ENCODE results near the gene CELF1.

CELF1 gene

DNA sequence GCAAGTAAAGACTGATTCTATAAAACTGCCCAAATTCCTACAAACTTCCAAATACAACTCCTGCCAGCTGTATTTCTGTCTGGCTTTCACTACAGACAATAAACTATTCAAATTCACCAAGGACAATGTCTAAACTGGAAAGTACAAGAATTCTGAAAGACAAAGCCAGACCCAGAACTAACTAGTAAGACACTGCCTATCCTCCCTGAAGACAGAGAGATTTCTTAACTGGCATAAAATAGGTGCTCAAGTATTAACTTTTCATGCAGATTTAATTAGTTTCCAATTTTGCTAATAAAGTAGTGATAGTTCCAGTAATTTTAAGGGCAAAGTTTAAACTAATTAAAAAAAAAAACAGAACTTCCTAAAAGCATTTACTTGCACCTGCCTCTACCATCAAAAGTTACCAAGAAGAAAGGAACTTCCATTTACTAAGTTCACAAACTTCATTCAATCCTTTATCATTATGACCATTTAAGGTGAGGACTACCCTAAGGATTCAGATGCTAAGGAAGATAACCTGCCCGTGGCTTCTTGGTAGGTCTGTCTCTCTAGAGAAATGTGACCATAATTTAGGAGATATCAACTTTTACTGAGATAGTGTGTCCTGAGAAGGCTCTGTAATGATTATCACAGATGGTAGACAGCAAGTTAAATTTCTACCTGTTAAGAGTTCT, 45.2 kb downstream of the CELF1 start:
- no peak for DNase-seq

DNA sequence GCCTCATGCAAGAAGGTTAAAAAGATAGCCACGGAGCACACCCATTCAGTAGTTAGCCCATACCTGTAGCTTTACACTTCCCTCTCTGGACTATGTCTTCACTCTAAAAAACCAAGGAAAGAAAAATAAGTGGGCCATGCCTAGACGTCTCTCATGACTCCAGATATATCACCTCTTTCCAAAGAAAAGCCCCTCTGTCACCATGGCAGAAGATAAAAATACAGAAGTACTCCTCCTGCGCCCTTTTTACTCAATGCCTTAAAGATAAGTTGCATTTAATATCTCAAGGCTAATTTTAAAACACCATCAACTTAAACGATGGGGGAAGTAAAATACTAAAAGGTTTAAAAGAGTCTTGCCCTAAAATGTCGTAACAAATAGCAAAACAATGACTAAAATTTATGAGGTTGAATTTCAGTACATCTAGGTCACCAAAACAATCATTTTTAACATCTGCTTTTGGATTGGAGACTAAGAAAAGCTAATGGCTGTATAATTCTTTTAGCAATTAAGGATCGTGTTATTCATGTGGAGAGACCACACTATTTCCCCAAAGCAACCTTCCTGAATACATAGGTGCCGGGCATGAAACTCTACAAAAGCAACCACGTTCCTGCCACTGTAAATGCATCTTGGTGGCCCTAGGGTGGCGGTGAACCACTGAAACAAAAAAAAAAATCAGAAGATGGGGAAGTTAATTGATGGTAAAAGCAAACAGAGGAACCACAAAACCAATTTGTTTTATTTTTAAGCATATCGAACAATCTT, 46.0 kb downstream of the CELF1 start:
- no peak for DNase-seq

DNA sequence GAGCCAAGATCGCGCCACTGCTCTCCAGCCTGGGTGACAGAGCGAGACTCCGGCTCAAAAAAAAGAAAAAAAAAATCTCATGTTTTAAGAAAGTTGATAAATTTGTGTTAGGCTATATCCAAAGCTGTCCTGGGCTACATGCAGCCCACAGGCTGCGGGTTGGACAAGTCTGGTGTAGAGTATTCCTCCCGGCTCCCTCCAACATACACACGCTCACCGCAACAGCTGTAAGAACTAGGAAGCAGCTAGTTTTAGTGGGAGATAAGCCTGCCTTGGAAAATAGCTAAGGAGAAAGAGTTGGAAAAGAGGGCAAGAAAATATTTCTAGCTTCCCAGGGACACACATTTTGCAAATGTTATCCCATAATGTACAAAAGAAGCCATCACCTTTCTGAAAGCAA, 46.6 kb downstream of the CELF1 start:
- DNase-seq, result no peak

DNA sequence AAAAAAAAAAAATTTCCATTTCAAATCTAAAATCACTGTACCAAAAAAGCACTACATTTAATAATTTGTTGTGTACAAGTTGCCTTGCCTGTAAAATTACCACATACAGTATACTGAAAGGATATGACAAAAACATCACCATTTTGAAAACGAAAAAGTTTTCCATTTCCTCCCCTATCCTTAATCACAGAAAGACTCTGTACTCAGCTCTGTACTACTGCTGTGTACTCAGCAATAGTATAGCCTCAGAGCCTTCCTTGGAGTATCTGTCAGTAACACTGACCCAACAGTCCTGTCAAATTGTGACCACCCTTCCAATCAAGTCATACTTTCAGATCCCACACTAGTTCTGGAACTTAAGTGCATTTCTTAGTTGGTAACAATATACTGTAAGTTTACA, 48.0 kb downstream of the CELF1 start:
- no peak for DNase-seq

DNA sequence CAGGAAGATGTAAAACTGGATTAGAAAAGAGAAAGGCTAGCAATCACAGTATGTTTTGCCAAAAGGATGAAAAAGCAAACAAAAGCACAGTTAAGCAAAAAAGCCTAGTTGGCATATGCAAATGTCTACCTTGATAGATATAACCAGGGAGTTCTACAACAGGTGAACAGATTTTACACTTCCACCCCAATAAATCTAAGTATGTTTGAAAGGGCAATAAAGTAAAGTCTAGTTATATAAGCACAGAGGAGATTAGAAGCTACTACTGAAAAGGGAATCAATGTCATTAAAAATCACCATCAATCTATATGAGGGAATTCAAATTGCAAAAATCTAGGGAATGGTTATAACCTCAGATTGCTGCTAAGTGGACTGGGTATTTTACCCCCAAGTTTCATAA, 49.7 kb downstream of the CELF1 start:
- DNase-seq, result no peak

DNA sequence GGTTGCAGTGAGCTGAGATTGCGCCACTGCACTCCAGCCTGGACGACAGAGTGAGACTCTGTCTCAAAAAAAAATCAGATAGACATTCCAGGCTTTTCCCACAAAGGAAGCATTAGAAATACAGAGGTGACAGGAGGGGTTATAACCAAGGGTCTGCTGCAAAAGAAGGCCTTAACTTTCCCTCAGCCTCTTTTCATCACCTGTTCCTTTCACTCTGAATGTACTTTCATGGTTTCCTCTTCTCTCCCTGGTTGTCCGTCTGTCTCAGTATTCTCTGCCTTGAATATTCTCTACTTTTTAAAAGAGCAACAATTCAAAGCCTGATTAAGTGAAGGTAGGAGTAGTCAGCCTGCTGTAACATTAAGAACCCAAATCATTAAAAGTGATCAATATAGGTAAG, 50.2 kb downstream of the CELF1 start:
- DNase-seq, result no peak

DNA sequence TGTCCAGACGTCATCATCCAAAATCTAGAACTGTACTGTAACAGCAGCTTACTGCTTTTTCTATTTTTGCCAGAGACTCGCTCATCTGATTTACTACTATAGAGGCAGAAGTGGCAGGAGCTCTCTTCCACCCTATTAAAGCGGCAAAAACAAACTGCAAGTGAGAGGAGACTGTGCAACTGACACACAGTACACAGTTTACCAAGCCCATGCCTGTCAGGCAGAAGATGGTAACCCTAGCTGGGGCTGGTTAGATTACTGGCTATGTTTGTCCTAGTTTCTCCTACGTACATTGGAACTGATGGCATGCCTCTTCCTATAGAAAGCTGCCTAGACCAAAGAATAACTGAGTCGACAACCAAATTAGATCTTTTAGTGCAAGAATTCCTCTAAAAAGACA, 51.8 kb downstream of the CELF1 start:
- no peak for DNase-seq

DNA sequence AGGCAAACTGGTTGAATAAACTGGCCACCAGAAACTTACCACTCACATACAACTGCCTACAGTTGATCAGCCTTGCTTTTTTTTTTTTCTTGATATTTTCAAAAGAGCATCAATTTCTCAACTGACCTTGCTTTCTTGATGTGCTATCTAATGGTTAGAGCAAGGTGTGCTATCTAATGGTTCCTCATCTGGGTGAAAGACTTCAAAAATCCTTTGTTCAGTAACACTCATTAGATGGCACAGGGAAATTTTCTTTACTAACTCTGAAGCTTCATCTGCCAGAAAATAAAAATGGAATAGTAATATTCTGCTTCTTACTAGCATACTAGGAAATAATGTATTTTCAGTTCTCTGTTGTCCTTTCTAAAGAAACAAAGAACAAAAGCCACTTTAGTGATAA, 52.8 kb downstream of the CELF1 start:
- no peak for DNase-seq

DNA sequence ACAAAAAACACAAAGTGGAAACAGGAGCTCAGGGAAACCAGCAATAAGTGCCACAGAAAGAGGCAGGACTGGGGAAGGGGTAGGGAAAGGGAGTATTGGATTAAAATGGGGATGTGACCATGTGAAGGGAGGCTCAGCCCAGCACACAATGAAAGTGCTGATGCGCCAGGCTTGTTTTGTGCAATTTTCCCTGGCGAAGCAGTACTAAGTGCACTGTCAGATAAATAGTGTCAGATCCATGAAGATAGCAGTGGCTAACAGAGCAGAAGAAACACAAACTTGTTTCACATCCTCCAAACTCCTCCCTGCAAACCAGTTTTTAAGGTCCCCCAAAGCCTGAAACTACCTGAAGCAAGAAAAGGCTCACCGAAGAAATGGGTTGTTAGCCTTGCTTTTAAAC, 53.3 kb downstream of the CELF1 start:
- no peak for DNase-seq

DNA sequence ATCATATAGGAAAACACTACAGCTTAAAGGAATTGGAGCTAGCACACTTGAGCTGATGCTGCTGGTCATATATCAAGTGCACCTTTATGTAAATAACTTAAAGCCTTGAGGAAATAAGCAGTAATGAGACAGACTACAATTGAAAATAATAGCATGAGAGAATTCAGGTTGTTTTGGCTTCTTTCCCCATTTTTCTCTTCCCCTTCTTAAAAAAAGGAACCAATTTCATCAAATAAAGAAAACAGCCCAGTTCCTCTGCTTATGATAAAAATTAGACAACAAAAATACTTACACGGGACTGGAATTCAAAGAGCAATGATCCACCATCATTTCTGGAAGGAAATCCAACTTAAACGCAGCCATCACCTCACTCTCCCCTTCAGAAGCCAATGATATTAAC, 53.8 kb downstream of the CELF1 start:
- DNase-seq, result no peak

DNA sequence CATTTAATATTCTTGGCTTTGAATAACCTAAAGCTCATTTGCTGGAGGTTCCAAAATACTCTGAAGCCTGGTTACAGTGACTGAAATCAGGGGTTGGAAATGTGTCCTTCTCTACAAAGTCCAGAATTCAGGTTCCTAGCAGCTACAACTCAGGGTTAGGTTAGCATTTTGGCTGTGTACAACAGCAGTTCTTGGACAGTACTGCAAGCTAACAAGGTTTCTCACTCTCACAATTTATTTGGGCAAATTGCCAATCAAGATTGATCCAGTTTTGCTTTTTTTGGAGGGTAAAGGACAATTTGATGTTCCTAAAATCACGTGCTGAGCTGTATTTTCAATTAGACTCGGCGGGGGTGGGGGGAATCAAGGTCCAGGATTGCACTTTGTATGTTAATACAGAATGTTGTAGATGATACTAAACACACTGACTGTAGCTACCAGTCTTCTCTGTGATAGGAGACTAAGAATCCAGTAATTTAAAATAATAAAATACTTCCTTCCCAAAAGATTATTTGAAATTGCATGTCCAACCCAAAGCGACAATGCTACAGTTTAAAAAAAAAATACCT, 54.3 kb downstream of the CELF1 start:
- no peak for DNase-seq

DNA sequence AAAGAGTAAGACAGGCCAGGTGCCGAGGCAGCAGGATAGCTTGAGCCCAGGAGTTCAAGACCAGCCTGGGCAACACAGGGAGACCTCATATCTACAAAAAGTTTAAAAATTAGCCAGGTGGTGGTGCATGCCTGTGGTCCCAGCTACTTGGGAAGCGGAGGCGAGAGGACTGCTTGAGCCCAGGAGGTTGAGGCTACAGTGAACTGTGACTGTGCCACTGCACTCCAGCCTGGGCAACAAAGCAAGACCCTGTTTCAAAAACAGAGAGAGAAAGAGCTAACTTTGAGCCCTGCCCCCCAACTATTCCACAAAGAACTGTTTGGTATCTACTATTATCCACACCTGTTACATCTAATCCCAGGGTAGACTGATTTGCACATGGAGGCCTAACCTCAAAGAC, 54.8 kb downstream of the CELF1 start:
- DNase-seq, result no peak

DNA sequence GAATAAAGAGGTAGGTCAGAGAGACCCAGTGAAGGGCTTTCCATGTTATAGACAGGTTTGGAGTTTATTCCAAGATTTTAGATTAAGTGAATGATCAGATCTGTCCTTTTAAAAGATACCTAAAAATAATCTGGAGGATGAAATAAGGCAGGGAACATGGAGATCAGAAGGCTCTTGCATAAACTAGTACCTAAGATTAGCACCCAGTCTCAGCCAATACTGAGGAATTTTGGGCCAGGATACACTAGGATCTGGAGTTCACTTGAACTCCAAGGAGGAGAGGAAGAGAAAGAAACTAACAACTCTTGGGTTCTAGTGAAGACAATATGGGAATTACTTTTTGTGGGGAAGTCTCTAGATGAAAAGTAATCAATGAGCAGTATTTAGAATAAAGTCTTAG, 56.1 kb downstream of the CELF1 start:
- no peak for DNase-seq

DNA sequence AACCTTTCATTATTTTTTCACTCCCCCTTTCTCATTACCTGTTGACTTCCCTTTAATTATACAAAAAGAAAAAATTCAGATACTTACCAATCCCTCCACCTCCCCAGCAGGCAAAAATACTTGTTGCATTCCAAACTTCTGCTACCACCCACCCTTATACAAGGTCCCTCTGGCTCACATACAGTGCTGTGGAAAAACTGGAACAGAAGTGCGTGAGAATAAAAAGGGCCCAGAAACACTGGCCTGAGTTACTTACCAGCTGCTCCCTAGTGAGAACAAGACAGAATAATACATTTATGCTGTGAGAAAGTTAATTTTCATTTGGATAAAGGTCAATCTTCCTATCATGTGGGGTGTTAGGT, 57.1 kb downstream of the CELF1 start:
- no peak for DNase-seq

DNA sequence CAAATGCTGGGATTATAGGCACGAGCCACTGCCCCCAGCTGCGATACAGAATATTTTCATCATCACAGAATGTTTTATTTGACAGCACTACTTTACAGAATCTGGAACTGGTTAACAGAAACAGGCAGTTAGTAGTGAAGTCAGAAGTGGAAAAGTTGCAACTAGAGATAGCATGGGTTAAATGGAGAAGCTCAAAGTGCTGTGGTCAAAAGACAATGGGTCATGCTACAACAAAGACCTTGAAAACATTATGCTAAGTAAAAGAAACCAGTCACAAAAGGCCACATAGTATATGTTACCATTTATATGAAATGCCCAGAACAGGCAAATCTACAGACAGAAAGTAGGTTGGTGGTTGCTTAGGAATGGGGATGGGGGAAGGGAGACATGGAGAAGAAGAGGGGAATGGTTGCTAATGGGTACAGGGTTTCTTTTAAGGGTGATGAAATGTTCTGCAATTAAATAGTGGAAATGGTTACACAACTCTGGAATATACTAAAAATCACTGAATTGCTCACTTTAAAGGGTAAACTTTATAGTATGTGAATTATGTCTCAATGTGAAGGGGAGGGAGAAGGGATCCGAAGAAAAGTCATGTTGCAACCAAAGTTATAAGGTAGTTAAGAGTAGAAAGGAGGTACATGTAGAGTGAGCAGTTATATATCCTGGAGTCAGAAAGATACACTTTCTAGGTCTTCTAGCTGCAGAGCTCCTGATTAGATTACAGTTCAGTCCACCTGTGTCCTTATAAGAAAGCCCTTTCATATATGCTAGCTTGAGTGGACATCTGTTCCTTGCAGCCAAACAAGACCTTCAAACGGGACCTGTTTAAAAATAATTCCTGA, 57.7 kb downstream of the CELF1 start:
- DNase-seq, result no peak

DNA sequence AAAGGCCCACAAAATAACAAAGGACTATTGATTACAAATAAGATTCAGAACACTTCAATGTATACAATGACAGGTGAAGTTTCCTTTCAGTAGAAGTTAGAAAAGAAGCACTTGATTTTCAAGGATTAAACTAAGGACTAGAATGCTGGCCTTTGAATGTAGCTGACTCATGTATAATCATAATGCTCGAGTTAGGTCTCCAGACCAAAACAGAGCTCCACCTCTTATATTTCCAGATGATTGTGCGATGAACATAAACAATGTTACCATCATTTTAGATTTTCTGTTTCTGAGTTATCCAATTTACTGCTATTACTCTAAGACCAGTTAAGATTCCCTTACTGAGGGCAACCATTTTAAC, 63.6 kb downstream of the CELF1 start:
- DNase-seq, result no peak

DNA sequence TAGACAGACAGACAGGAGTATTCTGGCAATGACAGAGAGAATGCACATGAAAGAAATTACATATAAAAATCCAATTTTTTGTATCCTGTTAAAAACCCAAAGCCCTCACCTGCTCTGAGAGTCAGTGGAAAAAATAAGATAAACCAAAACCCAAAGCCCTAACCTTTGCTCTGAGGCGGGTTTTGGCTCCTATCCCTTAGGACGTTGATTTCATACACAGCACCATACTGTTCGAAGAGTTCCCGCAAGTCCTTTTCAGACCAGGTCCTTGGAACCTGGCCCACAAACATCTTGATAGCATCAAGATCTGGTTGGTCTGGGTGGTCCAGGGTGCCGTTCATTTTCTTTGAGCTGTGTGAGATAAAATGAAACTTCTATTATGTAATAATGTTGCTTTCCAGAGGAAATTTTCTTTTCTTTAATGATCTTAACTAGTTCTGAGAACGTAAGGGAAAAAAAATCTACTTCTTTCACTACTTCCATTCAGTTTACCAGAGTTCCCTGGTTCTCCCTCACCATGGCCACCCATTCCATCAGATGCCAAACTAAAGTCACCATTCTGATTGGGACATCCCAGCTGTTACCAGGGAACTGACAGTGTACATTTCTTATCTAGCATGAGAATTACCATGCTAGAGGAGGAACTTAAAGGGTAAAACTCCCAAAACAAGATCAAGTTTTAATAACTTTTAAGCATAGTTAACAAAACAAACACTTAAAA, 64.1 kb downstream of the CELF1 start:
- no peak for DNase-seq

DNA sequence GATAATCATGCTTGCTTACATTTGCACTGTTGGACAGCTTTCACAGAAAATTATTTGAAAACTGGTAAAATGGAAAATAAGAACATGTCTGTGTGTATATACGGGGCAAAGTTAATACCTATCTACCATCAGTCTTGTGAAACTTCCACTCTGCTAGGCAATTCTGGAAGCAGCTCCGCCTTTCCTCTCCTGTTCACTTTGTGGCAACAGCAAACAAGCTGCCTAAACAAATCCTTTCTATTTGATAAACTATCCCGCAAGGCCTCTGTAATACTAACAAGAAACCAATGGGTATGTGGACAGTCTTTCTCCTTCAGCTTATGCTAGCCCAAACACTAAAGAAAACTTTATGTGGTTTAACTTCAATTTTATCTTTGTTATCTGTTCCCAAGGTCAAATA, 64.8 kb downstream of the CELF1 start:
- DNase-seq, result no peak

DNA sequence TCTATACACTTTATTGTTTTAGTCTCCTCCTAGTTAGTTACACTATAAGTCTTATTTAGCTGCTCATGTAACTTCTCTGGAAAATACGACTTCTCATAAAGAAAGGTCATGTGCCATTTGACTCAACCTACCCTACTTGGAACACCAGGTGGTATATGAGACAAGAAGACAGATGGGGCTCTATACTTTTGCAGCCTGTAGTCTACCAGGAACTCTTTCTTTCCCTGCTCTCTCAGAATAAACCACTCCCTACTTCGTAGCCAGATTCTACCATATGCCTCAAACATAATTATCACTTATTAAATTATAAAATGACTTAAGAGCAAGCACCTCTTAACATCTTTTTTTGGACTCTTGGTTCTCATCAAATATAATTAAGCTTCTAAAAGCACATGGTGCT, 65.5 kb downstream of the CELF1 start:
- no peak for DNase-seq

DNA sequence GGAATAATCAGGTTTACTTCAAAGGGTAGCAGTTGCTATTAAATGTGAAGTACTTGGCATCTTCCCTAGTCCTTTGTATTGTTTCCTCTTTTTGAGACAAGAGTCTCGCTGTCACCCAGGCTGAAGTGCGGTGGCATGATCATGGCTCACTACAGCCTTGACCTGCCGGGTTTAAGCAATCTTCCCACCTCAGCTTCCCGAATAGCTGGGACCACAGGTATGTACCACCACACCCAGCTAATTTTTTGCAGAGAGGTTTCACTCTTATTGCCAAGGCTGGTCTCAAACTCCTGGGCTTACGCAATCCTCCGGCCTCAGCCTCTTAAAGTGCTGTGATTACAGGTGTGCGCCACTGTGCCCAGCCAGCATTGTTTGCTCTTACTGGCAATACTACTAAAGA, 67.8 kb downstream of the CELF1 start:
- no peak for DNase-seq

DNA sequence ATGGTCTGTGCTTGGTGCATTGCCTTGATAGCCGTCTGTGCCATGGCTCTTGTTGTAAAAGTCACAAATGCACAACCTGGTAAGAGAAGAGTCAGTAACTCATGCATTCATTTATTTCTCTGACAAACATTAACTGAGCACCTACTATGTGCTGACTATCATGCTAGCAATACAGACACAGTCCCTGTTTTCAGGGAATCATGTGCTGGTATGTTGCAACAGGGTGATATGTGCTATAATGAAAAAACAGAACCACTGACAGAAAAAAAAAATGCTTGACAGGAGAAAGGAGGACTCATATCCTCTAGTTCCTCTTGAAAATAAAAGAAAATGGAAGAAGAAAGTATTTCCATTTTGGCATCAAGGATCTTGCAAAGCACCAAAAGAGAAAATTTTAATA, 69.5 kb downstream of the CELF1 start:
- no peak for DNase-seq

DNA sequence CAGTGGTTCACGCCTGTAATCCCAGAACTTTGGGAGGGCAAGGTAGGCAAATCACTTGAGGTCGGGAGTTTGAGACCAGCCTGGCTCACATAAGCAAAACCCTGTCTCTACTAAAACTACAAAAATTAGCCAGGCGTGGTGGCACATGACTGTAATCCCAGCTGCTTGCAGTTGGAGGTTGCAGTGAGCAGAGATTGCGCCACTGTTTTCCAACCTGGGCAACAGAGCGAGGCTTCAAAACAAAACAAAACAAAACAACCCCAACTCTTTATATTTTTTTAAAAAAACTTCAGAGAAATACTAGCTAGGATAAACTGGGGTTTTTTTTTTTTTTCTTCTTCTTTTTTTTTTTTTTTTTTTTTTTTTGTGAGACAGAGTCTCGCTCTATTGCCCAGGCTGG, 72.2 kb downstream of the CELF1 start:
- no peak for DNase-seq

DNA sequence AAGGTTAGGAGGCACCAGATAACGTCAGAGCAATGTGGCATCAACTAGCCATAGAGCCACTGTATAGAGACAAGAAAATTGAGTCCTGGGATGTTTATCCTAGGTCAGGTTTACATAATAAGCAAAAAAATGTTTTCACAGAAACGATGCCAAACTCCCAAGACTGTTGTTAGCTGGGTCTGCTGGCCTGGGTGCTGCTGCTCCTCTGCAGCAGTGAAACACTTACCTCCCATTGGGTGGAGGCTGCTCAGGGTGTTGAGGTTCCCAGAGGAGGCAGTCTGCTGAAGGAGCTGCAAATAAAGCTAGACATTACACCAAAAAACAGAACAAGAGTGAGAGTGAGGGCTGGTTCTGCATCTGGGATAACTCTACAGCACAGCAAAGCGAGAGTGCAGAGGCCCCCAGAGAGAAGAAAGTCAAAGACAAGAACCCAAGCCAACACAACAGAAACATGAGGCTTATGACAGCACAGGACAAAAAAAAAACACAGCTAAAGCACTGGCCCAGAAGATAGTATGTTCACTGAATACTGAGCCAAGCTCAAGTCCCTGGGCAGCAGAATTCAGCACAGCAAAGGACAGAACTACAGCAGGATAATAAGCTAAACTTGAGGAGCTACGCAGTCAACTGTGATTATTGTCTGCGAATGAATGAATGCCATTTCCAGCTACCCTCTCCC, 74.1 kb downstream of the CELF1 start:
- DNase-seq, result no peak
